Loucy (cell line): ENCODE measurements around the gene AGBL1.

Experiments used
- H2AFZ ChIP-seq: fragments of 200-600 bp; sonication (generic); 2 replicates; pipeline ENCODE4 v1.6.0; 2016; ENCODE audit warnings: antibody characterized with exemption, mild to moderate bottlenecking, low read length, moderate library complexity
- H3F3A ChIP-seq: fragments of 200-600 bp; 2 replicates; pipeline ENCODE4 v1.6.0; 2016; ENCODE audit warnings: antibody characterized with exemption, low read depth, mild to moderate bottlenecking
- H3K27me3 ChIP-seq: fragments of 200-600 bp; sonication (generic); 2 replicates; pipeline ENCODE4 v1.6.1; 2014; ENCODE audit warnings: low read length, mild to moderate bottlenecking; ENCODE audit not compliant: insufficient read depth, poor library complexity, severe bottlenecking
- H3K36me3 ChIP-seq: fragments of 200-600 bp; sonication (generic); 2 replicates; pipeline ENCODE4 v1.6.1; 2016; ENCODE audit warnings: low read length; ENCODE audit not compliant: insufficient read depth
- H3K4me1 ChIP-seq: fragments of 200-600 bp; sonication (generic); 2 replicates; pipeline ENCODE4 v1.5.1; 2014; ENCODE audit warnings: low read length, mild to moderate bottlenecking; ENCODE audit not compliant: insufficient read depth, poor library complexity, severe bottlenecking
- H3K4me2 ChIP-seq: fragments of 200-600 bp; sonication (generic); 2 replicates; pipeline ENCODE4 v1.6.0; 2014; ENCODE audit warnings: antibody characterized with exemption, low read length, low read depth, mild to moderate bottlenecking; ENCODE audit not compliant: poor library complexity, severe bottlenecking
- H3K4me3 ChIP-seq: fragments of 200-600 bp; sonication (generic); 2 replicates; pipeline ENCODE4 v1.5.1; 2014; ENCODE audit warnings: low read length, mild to moderate bottlenecking, mixed read lengths; ENCODE audit not compliant: poor library complexity, severe bottlenecking
- H3K79me2 ChIP-seq: fragments of 200-600 bp; sonication (generic); 2 replicates; pipeline ENCODE4 v1.6.1; 2014; ENCODE audit warnings: low read length; ENCODE audit not compliant: insufficient read depth
- H3K9ac ChIP-seq: fragments of 200-600 bp; sonication (generic); 2 replicates; pipeline ENCODE4 v1.6.0; 2014; ENCODE audit warnings: mild to moderate bottlenecking, low read depth, low read length, moderate library complexity; ENCODE audit not compliant: poor library complexity, severe bottlenecking
- H3K9me2 ChIP-seq: fragments of 200-600 bp; sonication (generic); replicated peaks from 2 replicates; pipeline ENCODE4 v1.6.1; 2016; ENCODE audit warnings: low read depth, low read length, mixed read lengths
- H3K9me3 ChIP-seq: fragments of 200-600 bp; sonication (generic); 2 replicates; pipeline ENCODE4 v1.6.1; 2014; ENCODE audit warnings: mild to moderate bottlenecking, antibody characterized with exemption, low read length, low read depth; ENCODE audit not compliant: insufficient read depth
- H4K20me1 ChIP-seq: fragments of 200-600 bp; sonication (generic); 2 replicates; pipeline ENCODE4 v1.6.0; 2014; ENCODE audit warnings: antibody characterized with exemption, low read length, mild to moderate bottlenecking; ENCODE audit not compliant: insufficient read depth, poor library complexity, severe bottlenecking
- CTCF ChIP-seq: fragments of 200-600 bp; sonication (generic); conservative IDR thresholded peaks from 2 replicates; pipeline ENCODE4 v1.5.1; 2014; ENCODE audit warnings: mild to moderate bottlenecking, antibody characterized with exemption, low read length
- EZH2phosphoT487 ChIP-seq: fragments of 200-600 bp; IDR thresholded peaks from 2 replicates; pipeline ENCODE4 v1.6.1; 2018; ENCODE audit warnings: antibody characterized with exemption, mild to moderate bottlenecking, moderate library complexity, borderline replicate concordance

The AGBL1 gene

GRCh38 chr15:86772369-86773059, 692.8 kb downstream of the AGBL1 start:
- no peaks in the 10 kb centered on the region for H3K9me3 ChIP-seq
- no peak overlapping the region for H3K9ac ChIP-seq
- H3K36me3 ChIP-seq = no peaks in the 10 kb centered on the region
- no peaks in the 10 kb centered on the region for H3K4me1 ChIP-seq
- H3K4me3 ChIP-seq = no peak overlapping the region
- no peaks in the 10 kb centered on the region for H4K20me1 ChIP-seq
- no peaks in the 10 kb centered on the region for H3F3A ChIP-seq
- H2AFZ ChIP-seq = no peak overlapping the region
- no peak for TF ChIP-seq EZH2phosphoT487
- no peaks in the 10 kb centered on the region for H3K27me3 ChIP-seq
- no peaks in the 10 kb centered on the region for H3K9me2 ChIP-seq
- H3K4me2 ChIP-seq = no peak overlapping the region
- no peaks in the 10 kb centered on the region for H3K79me2 ChIP-seq

DNA sequence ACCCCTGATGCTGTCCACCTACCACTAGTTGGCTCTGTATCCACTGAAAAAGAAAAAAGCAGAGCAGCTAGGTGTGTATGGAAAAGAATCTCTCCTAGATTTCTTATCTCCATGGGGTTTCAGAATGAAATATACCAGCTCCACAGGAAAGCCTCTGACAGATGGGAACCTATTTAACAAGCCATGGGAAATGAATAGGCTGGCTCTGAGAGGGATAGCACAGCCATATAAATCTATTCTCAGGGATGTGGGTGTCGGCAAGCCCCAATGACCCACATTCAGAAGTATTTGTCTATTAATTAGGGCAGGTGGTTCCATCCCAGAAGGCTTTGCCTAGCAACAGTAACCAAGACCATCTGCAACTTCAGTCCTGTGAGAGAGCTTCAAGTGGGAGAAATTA, 694.1 kb downstream of the AGBL1 start:
- Histone ChIP-seq H4K20me1 (no peaks in the 10 kb centered on the region), H3K4me1 (no peaks in the 10 kb centered on the region), H3K4me2 (no peak overlapping the region), H3K27me3 (no peaks in the 10 kb centered on the region), H3K4me3 (no peak overlapping the region), H3K36me3 (no peaks in the 10 kb centered on the region), H2AFZ (no peak overlapping the region), H3K9me3 (no peaks in the 10 kb centered on the region), H3K9me2 (no peaks in the 10 kb centered on the region), H3K9ac (no peak overlapping the region), H3F3A (no peaks in the 10 kb centered on the region), H3K79me2 (no peaks in the 10 kb centered on the region)
- TF ChIP-seq EZH2phosphoT487 = no peak

GRCh38 chr15:86776145-86776544, 696.5 kb downstream of the AGBL1 start:
- Histone ChIP-seq H3K4me1 (no peaks in the 10 kb centered on the region), H3K9ac (no peak overlapping the region), H3K79me2 (no peaks in the 10 kb centered on the region), H3K27me3 (no peaks in the 10 kb centered on the region), H4K20me1 (no peaks in the 10 kb centered on the region), H3K4me3 (no peak overlapping the region), H2AFZ (no peak overlapping the region), H3K36me3 (no peaks in the 10 kb centered on the region), H3K9me2 (no peaks in the 10 kb centered on the region), H3K9me3 (no peaks in the 10 kb centered on the region), H3K4me2 (no peak overlapping the region), H3F3A (no peaks in the 10 kb centered on the region)
- no peak for TF ChIP-seq EZH2phosphoT487
- no peak for TF ChIP-seq CTCF

- TF ChIP-seq CTCF (no peak), EZH2phosphoT487 (no peak)
- no peaks in the 10 kb centered on the region for H3K27me3 ChIP-seq
- H3K9me3 ChIP-seq = no peaks in the 10 kb centered on the region; the same call in 1 of the 2 replicates
- no peaks in the 10 kb centered on the region for H3K4me1 ChIP-seq
- H3F3A ChIP-seq = no peaks in the 10 kb centered on the region
- no peak overlapping the region for H3K4me2 ChIP-seq
- H3K4me3 ChIP-seq = no peak overlapping the region
- H3K36me3 ChIP-seq = no peaks in the 10 kb centered on the region
- no peaks in the 10 kb centered on the region; the same call in 1 of the 2 replicates for H3K9me2 ChIP-seq
- H2AFZ ChIP-seq = no peak overlapping the region
- H3K9ac ChIP-seq = no peak overlapping the region
- no peaks in the 10 kb centered on the region for H3K79me2 ChIP-seq
- no peaks in the 10 kb centered on the region for H4K20me1 ChIP-seq
These were observed 716.9 kb downstream of the AGBL1 start for GRCh38 chr15:86796521-86796920.
